ENCODE data around the gene HHIPL2. TPM values are rescaled to one million over a fixed set of nuclear protein-coding genes. Genes with fewer than 3 reads are reported as not detected.

The HHIPL2 gene
- total and polyA plus RNA-seq, 2 of the 4 experiments (the other 2 are of a cell fraction), result under 0.01 to 0.12 TPM

DNA sequence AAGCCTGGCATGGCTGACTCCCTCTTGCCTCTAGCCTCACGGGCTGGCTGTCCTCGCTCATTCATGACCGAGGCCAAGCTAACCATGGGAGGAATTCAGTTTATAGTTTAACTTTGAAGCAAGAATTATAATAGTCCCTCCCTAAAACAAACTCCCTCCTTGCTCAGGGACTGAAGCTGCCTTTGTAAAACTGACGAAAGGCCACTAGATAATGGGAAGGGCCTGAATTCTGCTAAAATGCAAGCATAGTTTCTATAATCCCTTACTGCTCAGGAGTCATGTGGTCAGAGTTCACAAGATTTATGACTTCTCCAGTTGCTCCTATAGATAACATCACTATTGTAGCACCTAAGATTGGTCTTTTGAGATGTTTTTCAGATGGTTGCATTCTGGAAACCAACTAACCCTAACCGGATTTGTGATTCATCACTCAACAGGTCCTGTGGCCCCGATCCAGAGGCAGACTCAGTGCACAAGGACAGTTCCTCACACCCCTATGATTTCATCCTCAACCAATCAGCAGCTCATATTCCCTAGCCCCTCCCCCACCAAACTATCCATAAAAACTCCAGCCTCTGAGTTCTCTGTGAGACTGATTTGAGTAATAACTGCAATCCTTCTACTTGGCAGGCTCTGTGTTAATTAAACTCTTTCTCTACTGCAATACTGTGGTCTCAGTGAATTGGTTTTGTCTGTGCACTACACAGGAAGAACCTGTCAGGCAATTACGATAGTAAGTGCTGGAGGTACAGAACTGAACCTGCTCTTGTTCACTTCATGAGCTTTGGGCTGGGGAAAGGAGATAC lies 26.4 kb downstream of the HHIPL2 start:
- no peak overlapping the region for H2BK5ac ChIP-seq (ENCODE audit: low read depth, low read length, poor library complexity, severe bottlenecking)
- no peak overlapping the region for H3K14ac ChIP-seq (replicated peaks; ENCODE audit: low read depth, low read length)
- POLR2A ChIA-PET (ENCODE audit: unreplicated experiment), result no interaction called here
- no peak overlapping the region for H3K4ac ChIP-seq (ENCODE audit: low read depth, low read length)
- no peaks in the 10 kb centered on the region for H3K4me1 ChIP-seq (ENCODE audit: control insufficient read depth, insufficient read depth, low read length)
- H3K36me3 ChIP-seq (ENCODE audit: control insufficient read depth, insufficient read depth, low read length), result no peaks in the 10 kb centered on the region
- H3K9me1 ChIP-seq (ENCODE audit: insufficient read depth, low read length), result no peaks in the 10 kb centered on the region
- in situ Hi-C loops (cut with MboI; ENCODE audit: low sequenced_read_pairs) (no loop called here), intact Hi-C loops (cut with micrococcal nuclease) (no loop called here), dilution Hi-C loops (cut with HindIII; ENCODE audit: low sequenced_read_pairs, unreplicated experiment) (no loop called here)
- no peak overlapping the region for H2AFZ ChIP-seq (replicated peaks; ENCODE audit: low read length, poor library complexity)
- H3K18ac ChIP-seq (ENCODE audit: low read depth, low read length), result no peak overlapping the region
- no TSS peak for BruUV-seq (replicated peaks)
- H2BK15ac ChIP-seq (ENCODE audit: low read depth, low read length), result no peak overlapping the region
- CTCF ChIA-PET, result no interaction called here
- H3K79me1 ChIP-seq (ENCODE audit: low read depth in 1 of 2, low read length in 2 of 2), result no peaks in the 10 kb centered on the region
- no peak overlapping the region for H4K91ac ChIP-seq (ENCODE audit: insufficient read depth, low read depth, low read length)
- H2AK9ac ChIP-seq (replicated peaks; ENCODE audit: low read depth, low read length, poor library complexity), result no peak overlapping the region
- no peak overlapping the region for H2BK20ac ChIP-seq (ENCODE audit: low read depth, low read length)
- H4K5ac ChIP-seq (ENCODE audit: low read depth, low read length), result no peak overlapping the region
- H3K27ac ChIP-seq (ENCODE audit: insufficient read depth, low read length), result no peak overlapping the region
- DNase-seq (peak; percentile 44), ATAC-seq (ENCODE audit: low read depth) (peak; percentile 35; the same call in 1 of the 2 replicates)
- peaks cover 3% of the 10 kb centered on the region; the same call in 1 of the 2 replicates for H3K9me3 ChIP-seq (ENCODE audit: control insufficient read depth, insufficient read depth, low read length)
- no peak overlapping the region for H2BK120ac ChIP-seq (ENCODE audit: low read depth, low read length)
- no peak overlapping the region for H2AK5ac ChIP-seq (ENCODE audit: low read depth, low read length)
- H3K23ac ChIP-seq (ENCODE audit: low read depth, low read length), result no peak overlapping the region
- 75% methylated on average over 2 of the region's 7 CpGs; no CpG with 5 or more reads in 1 of the 2 experiments for WGBS, 2 experiments (ENCODE audit: extremely low coverage in 2 of 2, insufficient read length in 1 of 2)
- peaks cover 5% of the 10 kb centered on the region for H3K27me3 ChIP-seq (ENCODE audit: control insufficient read depth, insufficient read depth, low read length)
- H3K4me3 ChIP-seq (ENCODE audit: insufficient read depth, low read depth, low read length), result no peak overlapping the region
- H3K4me2 ChIP-seq (ENCODE audit: low read depth, low read length), result no peak overlapping the region
- H3K9ac ChIP-seq (ENCODE audit: low read depth, low read length), result no peak overlapping the region
- H4K8ac ChIP-seq (ENCODE audit: low read depth in 2 of 2, low read length in 2 of 2), result no peak overlapping the region
- no peaks in the 10 kb centered on the region for H4K20me1 ChIP-seq (ENCODE audit: insufficient read depth, low read length)
- H3K56ac ChIP-seq (ENCODE audit: extremely low read depth, insufficient read depth, low read length), result no peak overlapping the region
- TF ChIP-seq MAZ (IDR thresholded peaks at IDR 0.05; ENCODE audit: borderline replicate concordance, low read depth, low read length) (no peak), CHD1 (IDR thresholded peaks at IDR 0.05; ENCODE audit: low read depth, low read length) (no peak), SMC3 (IDR thresholded peaks at IDR 0.05; ENCODE audit: low read depth, low read length) (no peak), RFX5 (IDR thresholded peaks at IDR 0.05; ENCODE audit: low read depth, low read length) (no peak), MAFK (IDR thresholded peaks at IDR 0.05; ENCODE audit: low read depth, low read length) (no peak), NFE2L2 (IDR thresholded peaks at IDR 0.05; ENCODE audit: low read depth, low read length) (no peak), CEBPB (IDR thresholded peaks at IDR 0.05; ENCODE audit: low read depth, low read length) (no peak), RCOR1 (IDR thresholded peaks at IDR 0.05; ENCODE audit: insufficient replicate concordance, low read length) (no peak), FOS (IDR thresholded peaks at IDR 0.05; ENCODE audit: low read depth, low read length) (no peak), RAD21 (IDR thresholded peaks at IDR 0.05; ENCODE audit: low read length) (no peak), BHLHE40 (IDR thresholded peaks at IDR 0.05; ENCODE audit: low read depth, low read length) (no peak), MXI1 (IDR thresholded peaks at IDR 0.05; ENCODE audit: borderline replicate concordance, low read depth, low read length) (no peak)
- TF ChIP-seq, protein P1, sequence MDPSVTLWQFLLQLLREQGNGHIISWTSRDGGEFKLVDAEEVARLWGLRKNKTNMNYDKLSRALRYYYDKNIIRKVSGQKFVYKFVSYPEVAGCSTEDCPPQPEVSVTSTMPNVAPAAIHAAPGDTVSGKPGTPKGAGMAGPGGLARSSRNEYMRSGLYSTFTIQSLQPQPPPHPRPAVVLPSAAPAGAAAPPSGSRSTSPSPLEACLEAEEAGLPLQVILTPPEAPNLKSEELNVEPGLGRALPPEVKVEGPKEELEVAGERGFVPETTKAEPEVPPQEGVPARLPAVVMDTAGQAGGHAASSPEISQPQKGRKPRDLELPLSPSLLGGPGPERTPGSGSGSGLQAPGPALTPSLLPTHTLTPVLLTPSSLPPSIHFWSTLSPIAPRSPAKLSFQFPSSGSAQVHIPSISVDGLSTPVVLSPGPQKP (IDR thresholded peaks at IDR 0.05; ENCODE audit: borderline replicate concordance, low read depth, low read length), result no peak
- TF ChIP-seq, protein P2, sequence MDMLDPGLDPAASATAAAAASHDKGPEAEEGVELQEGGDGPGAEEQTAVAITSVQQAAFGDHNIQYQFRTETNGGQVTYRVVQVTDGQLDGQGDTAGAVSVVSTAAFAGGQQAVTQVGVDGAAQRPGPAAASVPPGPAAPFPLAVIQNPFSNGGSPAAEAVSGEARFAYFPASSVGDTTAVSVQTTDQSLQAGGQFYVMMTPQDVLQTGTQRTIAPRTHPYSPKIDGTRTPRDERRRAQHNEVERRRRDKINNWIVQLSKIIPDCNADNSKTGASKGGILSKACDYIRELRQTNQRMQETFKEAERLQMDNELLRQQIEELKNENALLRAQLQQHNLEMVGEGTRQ (IDR thresholded peaks at IDR 0.05; ENCODE audit: low read depth, low read length), result no peak
- TF ChIP-seq, protein P3, sequence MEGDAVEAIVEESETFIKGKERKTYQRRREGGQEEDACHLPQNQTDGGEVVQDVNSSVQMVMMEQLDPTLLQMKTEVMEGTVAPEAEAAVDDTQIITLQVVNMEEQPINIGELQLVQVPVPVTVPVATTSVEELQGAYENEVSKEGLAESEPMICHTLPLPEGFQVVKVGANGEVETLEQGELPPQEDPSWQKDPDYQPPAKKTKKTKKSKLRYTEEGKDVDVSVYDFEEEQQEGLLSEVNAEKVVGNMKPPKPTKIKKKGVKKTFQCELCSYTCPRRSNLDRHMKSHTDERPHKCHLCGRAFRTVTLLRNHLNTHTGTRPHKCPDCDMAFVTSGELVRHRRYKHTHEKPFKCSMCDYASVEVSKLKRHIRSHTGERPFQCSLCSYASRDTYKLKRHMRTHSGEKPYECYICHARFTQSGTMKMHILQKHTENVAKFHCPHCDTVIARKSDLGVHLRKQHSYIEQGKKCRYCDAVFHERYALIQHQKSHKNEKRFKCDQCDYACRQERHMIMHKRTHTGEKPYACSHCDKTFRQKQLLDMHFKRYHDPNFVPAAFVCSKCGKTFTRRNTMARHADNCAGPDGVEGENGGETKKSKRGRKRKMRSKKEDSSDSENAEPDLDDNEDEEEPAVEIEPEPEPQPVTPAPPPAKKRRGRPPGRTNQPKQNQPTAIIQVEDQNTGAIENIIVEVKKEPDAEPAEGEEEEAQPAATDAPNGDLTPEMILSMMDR (conservative IDR thresholded peaks at IDR 0.05; ENCODE audit: low read depth, low read length), result no peak

Data from IMR-90 (cell line).